ENCODE results near the gene HS2ST1.
A peak's percentile ranks its signal among the peaks of the same experiment; 100 is the strongest.
"Not testable (repeated sequence)": the region's sequence is repeated elsewhere in the genome, so short reads cannot be mapped to it uniquely, and the experiment has no call there.

The HS2ST1 gene

GRCh38 chr1:86971778-86972177, 57.3 kb downstream of the HS2ST1 start:
- no peak for DNase-seq (ENCODE audit: low spot score)

GRCh38 chr1:86972262-86972661, 57.8 kb downstream of the HS2ST1 start:
- no peak for DNase-seq (ENCODE audit: low spot score)

GRCh38 chr1:86975993-86976550, 61.6 kb downstream of the HS2ST1 start:
- no peak for DNase-seq (ENCODE audit: low spot score)

- no peak for DNase-seq (ENCODE audit: low spot score)
Observed at GRCh38 chr1:86976664-86977063, 62.2 kb downstream of the HS2ST1 start.

- no peak for DNase-seq (ENCODE audit: low spot score)
Observed at GRCh38 chr1:86981482-86982213, 67.2 kb downstream of the HS2ST1 start.

GRCh38 chr1:86983677-86984076, 69.2 kb downstream of the HS2ST1 start:
- not testable (repeated sequence) for DNase-seq (ENCODE audit: low spot score)

GRCh38 chr1:86987446-86987845, 73.0 kb downstream of the HS2ST1 start:
- no peak for DNase-seq (ENCODE audit: low spot score)

GRCh38 chr1:86988835-86989234, 74.4 kb downstream of the HS2ST1 start:
- no peak for DNase-seq (ENCODE audit: low spot score)

GRCh38 chr1:86989690-86990089, 75.3 kb downstream of the HS2ST1 start:
- not testable (repeated sequence) for DNase-seq (ENCODE audit: low spot score)

GRCh38 chr1:86990826-86991225, 76.4 kb downstream of the HS2ST1 start:
- DNase-seq (ENCODE audit: low spot score): peak; percentile 76

GRCh38 chr1:86991549-86992186, 77.2 kb downstream of the HS2ST1 start:
- DNase-seq (ENCODE audit: low spot score): no peak

GRCh38 chr1:86992861-86993260, 78.4 kb downstream of the HS2ST1 start:
- DNase-seq (ENCODE audit: low spot score): no peak

GRCh38 chr1:86993269-86993985, 79.0 kb downstream of the HS2ST1 start:
- no peak for DNase-seq (ENCODE audit: low spot score)

GRCh38 chr1:86994061-86994460, 79.6 kb downstream of the HS2ST1 start:
- no peak for DNase-seq (ENCODE audit: low spot score)

- no peak for DNase-seq (ENCODE audit: low spot score)
Observed at GRCh38 chr1:86997538-86997937, 83.1 kb downstream of the HS2ST1 start.

GRCh38 chr1:86998280-86998679, 83.8 kb downstream of the HS2ST1 start:
- DNase-seq (ENCODE audit: low spot score): no peak

GRCh38 chr1:86998727-86999126, 84.3 kb downstream of the HS2ST1 start:
- DNase-seq (ENCODE audit: low spot score): peak; percentile 47

GRCh38 chr1:87000460-87000859, 86.0 kb downstream of the HS2ST1 start:
- no peak for DNase-seq (ENCODE audit: low spot score)

GRCh38 chr1:87004857-87005256, 90.4 kb downstream of the HS2ST1 start:
- DNase-seq (ENCODE audit: low spot score): no peak

GRCh38 chr1:87007323-87007722, 92.9 kb downstream of the HS2ST1 start:
- no peak for DNase-seq (ENCODE audit: low spot score)

GRCh38 chr1:87013385-87013784, 99.0 kb downstream of the HS2ST1 start:
- DNase-seq (ENCODE audit: low spot score): not testable (repeated sequence)

- no peak for DNase-seq (ENCODE audit: low spot score)
Observed at GRCh38 chr1:87017998-87018672, 103.7 kb downstream of the HS2ST1 start.

Data from kidney tubule cell (primary cell).